ENCODE results near the gene YBEY. TPM values are rescaled to one million over a fixed set of nuclear protein-coding genes. Genes with fewer than 3 reads are reported as not detected.

Gene YBEY
- total RNA-seq, 2 donors from 2014 or later, result 8.0 to 12.4 TPM

- Histone ChIP-seq H3K4me3 (peak overlapping the region; percentile 74), H3K36me3 (no peaks in the 10 kb centered on the region), H3K9ac (ENCODE audit: low read depth in 2 of 2, low read length in 2 of 2) (peak overlapping the region; percentile 77 to 88), H3K9me3 (no peaks in the 10 kb centered on the region), H3K4me1 (no peaks in the 10 kb centered on the region), H3K27ac (peak overlapping the region; percentile 98), H3K27me3 (no peaks in the 10 kb centered on the region)
- intact Hi-C loops (cut with DNase I), result loop anchor here (5.0 to 10.0 kb wide), 2 partner anchors 37 to 100 kb away; partner anchors contain the start of genes LSS, MCM3AP and YBEY
- peak; percentile 88 for DNase-seq
- TF ChIP-seq CTCF (IDR thresholded peaks at IDR 0.05), result no peak
These were observed 38.4 kb downstream of the YBEY start for GRCh38 chr21:46324390-46325072.

GRCh38 chr21:46325073-46325912, 39.2 kb downstream of the YBEY start:
- no peaks in the 10 kb centered on the region for H3K27me3 ChIP-seq
- intact Hi-C loops (cut with DNase I), result loop anchor here (10.0 kb wide), 1 partner anchor 100 kb away; the partner anchor contains the start of gene LSS
- H3K4me3 ChIP-seq, result peak overlapping the region; percentile 74
- no peak for TF ChIP-seq CTCF (IDR thresholded peaks at IDR 0.05)
- H3K36me3 ChIP-seq, result no peaks in the 10 kb centered on the region
- H3K9me3 ChIP-seq, result no peaks in the 10 kb centered on the region
- H3K4me1 ChIP-seq, result no peaks in the 10 kb centered on the region
- peak; percentile 60 for DNase-seq
- peak overlapping the region; percentile 64 to 81 for H3K9ac ChIP-seq (ENCODE audit: low read depth in 2 of 2, low read length in 2 of 2)
- H3K27ac ChIP-seq, result peak overlapping the region; percentile 98

GRCh38 chr21:46326110-46326703, 40.1 kb downstream of the YBEY start:
- Histone ChIP-seq H3K4me3 (no peak overlapping the region), H3K9me3 (no peaks in the 10 kb centered on the region), H3K9ac (ENCODE audit: low read depth in 2 of 2, low read length in 2 of 2) (no peak overlapping the region), H3K36me3 (no peaks in the 10 kb centered on the region), H3K27me3 (no peaks in the 10 kb centered on the region), H3K4me1 (no peaks in the 10 kb centered on the region), H3K27ac (no peak overlapping the region)
- TF ChIP-seq CTCF (IDR thresholded peaks at IDR 0.05), result no peak
- intact Hi-C loops (cut with DNase I), result loop anchor here (10.0 kb wide), 1 partner anchor 101 kb away; the partner anchor contains the start of gene LSS
- no peak for DNase-seq

GRCh38 chr21:46327711-46328110, 41.6 kb downstream of the YBEY start:
- no peak for TF ChIP-seq CTCF (IDR thresholded peaks at IDR 0.05)
- Histone ChIP-seq H3K9ac (ENCODE audit: low read depth in 2 of 2, low read length in 2 of 2) (no peak overlapping the region), H3K9me3 (no peaks in the 10 kb centered on the region), H3K27ac (no peak overlapping the region), H3K27me3 (no peaks in the 10 kb centered on the region), H3K36me3 (no peaks in the 10 kb centered on the region), H3K4me1 (no peaks in the 10 kb centered on the region), H3K4me3 (no peak overlapping the region)
- intact Hi-C loops (cut with DNase I), result loop anchor here (10.0 kb wide), 1 partner anchor 103 kb away; the partner anchor contains the start of gene LSS
- DNase-seq, result no peak

- H3K27me3 ChIP-seq, result no peaks in the 10 kb centered on the region
- intact Hi-C loops (cut with DNase I), result loop anchor here (10.0 kb wide), 1 partner anchor 103 kb away; the partner anchor contains the start of gene LSS
- no peaks in the 10 kb centered on the region for H3K9me3 ChIP-seq
- DNase-seq, result no peak
- H3K27ac ChIP-seq, result no peak overlapping the region
- H3K4me1 ChIP-seq, result no peaks in the 10 kb centered on the region
- no peak overlapping the region for H3K9ac ChIP-seq (ENCODE audit: low read depth in 2 of 2, low read length in 2 of 2)
- TF ChIP-seq CTCF (IDR thresholded peaks at IDR 0.05), result no peak
- H3K4me3 ChIP-seq, result no peak overlapping the region
- no peaks in the 10 kb centered on the region for H3K36me3 ChIP-seq
These were observed 42.0 kb downstream of the YBEY start for GRCh38 chr21:46328151-46328550.

Data from colonic mucosa (tissue), 4 donors.